ENCODE measurements around the gene RS1. TPM values are rescaled to one million over a fixed set of nuclear protein-coding genes. Genes with fewer than 3 reads are reported as not detected.

The RS1 gene
- total RNA-seq, 1 donor from 2014 or later, result not detected

DNA sequence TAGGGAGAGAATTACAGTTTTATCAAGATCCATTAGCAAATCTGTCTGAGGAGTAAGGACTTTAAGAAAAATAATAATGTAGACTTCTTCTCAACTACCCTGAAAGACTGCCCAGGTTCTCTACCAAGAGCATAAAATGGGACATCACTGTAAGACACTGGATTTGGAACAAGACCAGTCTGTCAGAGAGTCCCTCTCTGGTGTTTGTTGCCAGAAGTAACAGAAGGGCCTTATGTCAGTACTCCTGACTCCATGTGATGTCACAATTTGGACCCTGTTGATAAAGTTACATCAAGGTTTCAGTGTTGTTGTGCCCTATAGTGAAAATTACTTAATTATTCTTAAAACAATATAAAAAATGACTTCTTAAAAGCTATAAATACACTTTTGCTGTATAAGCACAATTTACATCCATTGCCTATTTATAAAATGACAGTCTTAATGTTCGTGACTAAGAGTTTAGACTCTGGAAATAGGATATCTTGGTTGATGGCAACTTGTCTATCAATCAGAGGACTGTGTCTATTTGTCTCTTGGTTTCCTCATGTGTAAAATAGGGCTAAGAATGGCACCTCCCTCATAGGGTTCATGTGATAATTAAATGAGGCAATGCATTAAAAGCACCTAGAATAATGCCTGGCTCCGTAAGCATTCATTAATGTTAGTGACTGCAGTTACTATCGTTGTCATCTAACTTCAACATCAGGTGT is 57.8 kb downstream of the RS1 start:
- FAIRE-seq (no peak), DNase-seq (ENCODE audit: low spot score in 2 of 2) (no peak)

- DNase-seq (ENCODE audit: low spot score in 2 of 2) (no peak), FAIRE-seq (no peak)
These were observed 63.9 kb downstream of the RS1 start for GRCh38 chrX:18607966-18608365.

DNA sequence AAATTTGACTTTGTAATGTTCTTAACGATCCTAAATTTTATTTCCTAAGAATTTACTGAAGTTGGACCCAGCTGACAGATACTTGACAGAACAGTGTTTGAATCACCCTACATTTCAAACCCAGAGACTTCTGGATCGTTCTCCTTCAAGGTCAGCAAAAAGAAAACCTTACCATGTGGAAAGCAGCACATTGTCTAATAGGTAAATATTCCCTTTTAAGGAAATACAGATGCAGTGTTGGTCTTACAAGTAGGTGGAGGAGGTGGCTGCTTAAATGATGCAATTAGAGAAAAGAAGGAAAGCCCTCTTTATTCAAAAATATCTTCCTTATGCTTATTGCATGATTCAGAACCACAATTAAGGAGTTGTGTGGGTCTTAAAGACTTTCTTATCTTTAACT is 73.5 kb downstream of the RS1 start:
- FAIRE-seq, result no peak
- no peak for DNase-seq (ENCODE audit: low spot score in 2 of 2)

DNA sequence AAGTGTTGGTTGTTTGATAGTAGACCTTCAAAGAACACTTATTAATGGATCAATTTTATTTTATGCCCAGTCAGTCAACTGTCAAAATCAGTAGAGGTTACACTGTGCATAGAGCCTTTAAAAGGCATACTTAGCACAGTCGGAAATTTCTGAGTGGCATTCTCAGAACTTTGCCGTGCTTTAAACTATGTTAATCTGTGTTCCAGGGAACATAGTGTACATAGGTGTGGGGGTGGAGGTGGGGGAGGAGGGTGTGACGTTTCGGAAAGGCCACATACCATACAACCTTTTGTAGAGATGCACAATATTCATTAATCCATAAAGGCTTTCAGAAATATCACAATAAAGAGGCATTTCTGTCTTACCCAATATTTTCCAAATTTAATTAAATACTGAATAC is 75.8 kb downstream of the RS1 start:
- DNase-seq (ENCODE audit: low spot score in 2 of 2), result no peak
- FAIRE-seq, result no peak

DNA sequence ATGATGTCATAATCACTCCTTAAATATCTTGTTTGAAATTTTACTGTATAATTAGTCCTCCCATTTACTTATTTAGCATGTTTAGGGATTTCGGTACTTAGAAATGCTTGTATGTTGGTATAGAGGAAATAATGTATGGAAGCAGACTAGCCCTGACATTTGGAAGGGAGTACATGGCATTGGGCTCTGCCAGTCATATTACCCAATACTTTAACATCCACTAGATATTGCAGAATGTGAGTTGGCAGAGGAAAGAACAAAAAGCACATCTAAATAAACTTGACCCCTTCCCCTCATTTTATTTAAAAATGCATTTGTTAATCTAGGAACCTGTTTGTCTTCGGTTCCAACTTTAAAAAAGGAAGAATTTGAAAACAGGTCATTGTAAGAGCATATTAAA is 77.8 kb downstream of the RS1 start:
- FAIRE-seq (no peak), DNase-seq (ENCODE audit: low spot score in 2 of 2) (no peak)

- FAIRE-seq, result no peak
- no peak for DNase-seq (ENCODE audit: low spot score in 2 of 2)
These were observed 80.1 kb downstream of the RS1 start for GRCh38 chrX:18591834-18592233.

Other genes starting within 250 kb of the RS1 start
- 37.5 TPM for gene CDKL5, start 246.5 kb downstream of the RS1 start, total RNA-seq
- 16.3 TPM for gene PPEF1, start 35.5 kb upstream of the RS1 start, total RNA-seq

Measured in frontal cortex (tissue), 4 donors.